ENCODE results near the gene NDOR1. TPM values are rescaled to one million over a fixed set of nuclear protein-coding genes. Genes with fewer than 3 reads are reported as not detected.

Gene NDOR1
- total RNA-seq, 8 experiments from 2014 or later: 5.1 to 25.3 (median 8.6) TPM

DNA sequence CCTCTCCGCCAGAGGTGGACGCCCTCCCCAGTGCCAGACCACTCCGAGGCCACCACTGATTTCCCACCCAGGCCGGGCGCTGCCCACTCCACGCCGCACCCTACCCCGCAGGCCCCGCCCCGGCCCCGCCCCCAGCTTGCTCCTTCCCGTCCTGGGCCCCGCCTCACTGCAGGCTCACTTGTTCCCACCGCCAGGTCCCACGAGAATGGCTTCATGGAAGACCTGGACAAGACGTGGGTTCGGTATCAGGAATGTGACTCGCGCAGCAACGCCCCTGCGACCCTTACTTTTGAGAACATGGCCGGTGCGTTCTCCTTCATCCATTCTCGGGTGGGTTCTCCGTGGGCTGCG lies 42.2 kb upstream of the NDOR1 start:
- peaks cover 19 to 36% of the 10 kb centered on the region in 2 donors for H3K4me1 ChIP-seq (replicated peaks in 1 of 2)
- H3K4me3 ChIP-seq: peak overlapping the region in 4 of 5 donors; percentile 9 to 30 (median 23)
- WGBS, 10 experiments: 10 to 58% (median 40%) methylated on average over 1 to 4 of the region's 26 CpGs; no CpG with 5 or more reads in 7 of the 10 experiments
- H3K27ac ChIP-seq: no peak overlapping the region
- in situ Hi-C loops (cut with MboI; ENCODE audit: low pct_unique_long_range_greater_than_20kb in 2 of 9, low sequenced_read_pairs in 9 of 9, unreplicated experiment in 9 of 9): no loop called here
- ATAC-seq (replicated peaks in 6 of 8): peak in 7 of 8 experiments; percentile 4 to 45 (median 38)

DNA sequence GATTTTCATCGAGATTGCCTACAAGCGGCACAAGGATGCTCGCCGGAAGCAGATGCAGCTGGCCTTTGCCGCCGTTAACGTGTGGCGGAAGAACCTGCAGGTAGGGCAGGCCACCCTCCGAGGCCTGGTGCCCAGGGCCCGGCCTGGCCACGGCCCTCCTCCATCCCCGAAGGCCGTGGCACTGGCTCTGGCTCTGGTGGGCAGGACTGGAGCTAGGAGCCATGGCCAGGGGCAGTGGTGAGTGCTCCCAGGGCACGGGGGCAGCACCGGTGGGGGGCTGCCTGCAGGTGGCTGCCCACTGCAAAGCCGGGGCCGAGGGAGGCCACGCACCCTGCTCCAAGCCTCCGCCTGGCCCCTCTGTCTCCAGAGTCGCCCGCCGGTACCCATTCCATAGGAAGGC lies 41.7 kb upstream of the NDOR1 start:
- 20 to 100% (median 100%) methylated on average over 1 of the region's 22 CpGs; no CpG with 5 or more reads in 7 of the 10 experiments for WGBS, 10 experiments
- H3K4me1 ChIP-seq (replicated peaks in 1 of 2): peaks cover 19 to 36% of the 10 kb centered on the region in 2 donors
- peak overlapping the region in 2 of 5 donors; percentile 25 to 30 for H3K4me3 ChIP-seq
- in situ Hi-C loops (cut with MboI; ENCODE audit: low pct_unique_long_range_greater_than_20kb in 2 of 9, low sequenced_read_pairs in 9 of 9, unreplicated experiment in 9 of 9): no loop called here
- no peak overlapping the region for H3K27ac ChIP-seq
- no peak for ATAC-seq (replicated peaks in 6 of 8)

DNA sequence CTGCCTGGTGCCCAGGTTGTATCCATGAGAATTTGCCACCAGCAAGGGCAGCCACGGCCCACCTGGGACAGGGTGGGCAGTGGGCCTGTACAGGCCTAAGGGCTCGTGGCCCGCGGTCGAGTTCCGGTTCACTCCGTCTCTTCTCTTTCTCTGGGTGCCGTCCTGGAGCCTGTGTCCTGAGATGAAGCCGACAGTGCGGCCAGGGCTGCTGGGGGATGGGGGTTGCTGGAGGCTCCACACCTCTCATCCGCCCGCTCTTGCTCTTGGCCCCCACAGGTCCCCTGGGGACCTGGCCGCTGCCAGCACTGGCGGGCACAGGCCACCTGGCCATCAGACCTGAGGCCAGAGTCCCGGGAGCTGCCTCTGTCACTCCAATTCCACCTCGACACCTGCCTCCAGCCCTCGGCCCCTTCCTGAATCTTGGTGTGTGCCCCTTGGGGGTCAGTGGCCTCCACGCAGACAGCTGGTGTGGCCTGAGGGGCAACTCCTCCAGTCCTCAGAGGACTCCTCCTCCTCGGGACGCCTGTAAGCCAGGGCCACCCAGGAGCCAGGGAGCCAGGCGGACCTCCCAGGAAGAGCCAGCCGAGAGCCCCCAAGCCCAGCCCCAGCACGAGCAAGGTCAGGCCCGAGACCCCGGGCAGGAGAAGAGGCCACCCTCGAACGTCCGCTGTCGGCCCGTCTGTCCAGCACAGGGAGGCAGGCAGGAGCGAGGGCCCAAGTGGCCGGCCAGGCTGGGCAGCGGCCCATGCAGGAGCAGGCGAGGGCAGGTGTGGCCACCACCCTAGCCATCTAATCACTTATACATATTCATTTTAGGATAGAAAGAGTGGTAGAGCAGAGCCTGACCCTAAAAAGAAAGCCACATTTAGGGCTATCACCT lies 40.9 kb upstream of the NDOR1 start:
- Histone ChIP-seq H3K4me3 (no peak overlapping the region), H3K4me1 (replicated peaks in 1 of 2) (peaks cover 19 to 36% of the 10 kb centered on the region in 2 donors), H3K27ac (no peak overlapping the region)
- in situ Hi-C loops (cut with MboI; ENCODE audit: low pct_unique_long_range_greater_than_20kb in 2 of 9, low sequenced_read_pairs in 9 of 9, unreplicated experiment in 9 of 9): no loop called here
- 17 to 80% (median 28%) methylated on average over 1 to 10 of the region's 34 CpGs; no CpG with 5 or more reads in 7 of the 10 experiments for WGBS, 10 experiments
- ATAC-seq (replicated peaks in 6 of 8): no peak

DNA sequence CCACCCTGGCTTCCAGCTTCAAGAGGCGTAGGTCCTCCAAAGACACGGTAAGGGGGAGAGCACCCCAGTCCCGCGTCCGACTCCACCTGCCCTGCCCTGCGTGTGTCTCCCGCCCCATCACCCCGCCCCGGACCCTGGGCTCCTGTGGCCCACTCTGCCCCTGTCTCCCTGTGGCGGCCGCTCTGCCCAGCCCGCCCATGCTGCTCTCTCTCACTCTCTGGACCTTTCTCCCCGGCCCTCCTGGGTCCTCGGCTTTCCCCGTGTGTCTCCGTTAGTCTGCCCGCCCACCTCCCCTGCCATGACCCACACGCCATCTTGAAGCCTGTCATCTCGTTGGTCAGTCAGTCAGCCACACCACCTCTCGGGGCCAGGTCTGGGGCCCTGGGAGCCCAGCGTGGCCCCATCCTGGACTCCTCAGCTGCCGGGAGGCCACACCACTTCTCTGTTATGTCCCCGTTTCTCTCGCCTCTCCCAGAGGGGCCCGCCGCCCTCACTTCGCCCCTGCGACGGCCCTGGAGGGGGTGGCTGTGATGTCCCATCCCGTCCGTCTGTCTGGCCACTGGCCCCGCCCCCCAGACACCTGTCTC lies 40.2 kb upstream of the NDOR1 start:
- H3K27ac ChIP-seq: no peak overlapping the region

DNA sequence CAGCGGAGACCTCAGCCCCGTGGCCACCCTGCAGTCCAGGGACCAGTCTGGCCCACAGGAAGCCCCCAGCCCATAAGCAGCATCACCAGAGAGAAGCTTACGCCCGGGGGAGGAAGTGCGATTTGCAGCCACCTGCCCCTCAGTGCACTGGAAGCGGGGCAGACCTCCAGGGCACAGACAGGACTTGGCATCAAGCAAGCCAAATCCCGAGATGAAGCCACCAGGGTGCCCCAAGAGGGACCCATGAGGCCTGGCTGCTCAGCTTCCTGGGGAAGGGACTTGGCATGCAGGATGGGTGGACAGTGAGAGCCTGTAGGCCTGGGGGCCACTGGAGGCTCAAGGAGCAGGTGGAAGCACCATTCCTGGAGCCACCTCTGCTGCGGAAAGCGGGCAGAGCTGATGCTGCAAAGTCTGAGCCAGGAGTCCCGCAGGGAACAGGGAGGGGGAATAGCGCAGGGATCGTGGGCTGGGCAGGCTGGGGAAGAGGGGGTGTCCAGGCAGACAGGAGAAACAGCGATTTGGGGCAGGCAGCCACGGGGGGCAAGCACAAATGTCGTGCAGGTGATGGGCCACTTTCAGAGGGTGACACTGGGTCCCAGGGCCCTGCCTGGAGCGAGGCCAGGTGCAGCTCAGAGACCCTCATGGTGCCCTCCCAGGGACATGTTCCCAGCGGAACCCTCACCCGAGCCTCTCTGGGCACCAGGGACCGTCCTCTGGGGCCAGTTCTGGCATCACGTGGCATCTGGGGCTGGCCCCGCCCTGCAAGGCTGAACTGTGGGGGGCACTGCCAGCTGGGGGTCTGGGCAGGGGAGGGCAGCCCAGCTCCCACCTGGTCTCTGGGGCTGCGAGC lies 38.9 kb upstream of the NDOR1 start:
- H3K4me1 ChIP-seq (replicated peaks in 1 of 2): peaks cover 19 to 36% of the 10 kb centered on the region in 2 donors
- peak overlapping the region in 1 of 5 donors; percentile 50 for H3K4me3 ChIP-seq
- ATAC-seq (replicated peaks in 6 of 8): no peak
- WGBS, 10 experiments: 40% methylated on average over 1 of the region's 22 CpGs; no CpG with 5 or more reads in 9 of the 10 experiments
- no peak overlapping the region for H3K27ac ChIP-seq
- in situ Hi-C loops (cut with MboI; ENCODE audit: low pct_unique_long_range_greater_than_20kb in 2 of 9, low sequenced_read_pairs in 9 of 9, unreplicated experiment in 9 of 9): no loop called here

More for the DNA sequence above, 40.2 kb upstream of the NDOR1 start:
- no peak overlapping the region for H3K4me3 ChIP-seq
- WGBS, 10 experiments: 60 to 100% (median 80%) methylated on average over 1 of the region's 32 CpGs; no CpG with 5 or more reads in 7 of the 10 experiments
- in situ Hi-C loops (cut with MboI; ENCODE audit: low pct_unique_long_range_greater_than_20kb in 2 of 9, low sequenced_read_pairs in 9 of 9, unreplicated experiment in 9 of 9): no loop called here
- H3K4me1 ChIP-seq (replicated peaks in 1 of 2): peaks cover 19 to 36% of the 10 kb centered on the region in 2 donors
- no peak for ATAC-seq (replicated peaks in 6 of 8)

DNA sequence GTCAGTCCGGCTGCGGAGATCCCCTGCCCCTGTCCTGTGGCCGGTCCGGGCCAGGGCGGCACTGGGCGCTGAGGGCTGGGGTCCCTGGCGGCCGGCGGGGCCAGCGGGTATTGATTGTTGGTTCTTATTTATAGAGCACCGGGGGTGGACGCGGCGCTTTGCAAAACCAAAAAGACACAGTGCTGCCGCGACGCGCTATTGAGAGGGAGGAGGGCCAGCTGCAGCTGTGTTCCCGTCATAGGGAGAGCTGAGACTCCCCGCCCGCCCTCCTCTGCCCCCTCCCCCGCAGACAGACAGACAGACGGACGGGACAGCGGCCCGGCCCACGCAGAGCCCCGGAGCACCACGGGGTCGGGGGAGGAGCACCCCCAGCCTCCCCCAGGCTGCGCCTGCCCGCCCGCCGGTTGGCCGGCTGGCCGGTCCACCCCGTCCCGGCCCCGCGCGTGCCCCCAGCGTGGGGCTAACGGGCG lies 38.2 kb upstream of the NDOR1 start:
- H3K4me3 ChIP-seq: peak overlapping the region; percentile 39 to 50 (median 44)
- in situ Hi-C loops (cut with MboI; ENCODE audit: low pct_unique_long_range_greater_than_20kb in 2 of 9, low sequenced_read_pairs in 9 of 9, unreplicated experiment in 9 of 9): no loop called here
- H3K4me1 ChIP-seq (replicated peaks in 1 of 2): peaks cover 19 to 29% of the 10 kb centered on the region in 2 donors
- peak overlapping the region in 1 of 2 donors; percentile 74 for H3K27ac ChIP-seq
- WGBS, 10 experiments: no CpG with 5 or more reads among the region's 44 CpGs
- peak in 1 of 8 experiments; percentile 5 for ATAC-seq (replicated peaks in 6 of 8)

DNA sequence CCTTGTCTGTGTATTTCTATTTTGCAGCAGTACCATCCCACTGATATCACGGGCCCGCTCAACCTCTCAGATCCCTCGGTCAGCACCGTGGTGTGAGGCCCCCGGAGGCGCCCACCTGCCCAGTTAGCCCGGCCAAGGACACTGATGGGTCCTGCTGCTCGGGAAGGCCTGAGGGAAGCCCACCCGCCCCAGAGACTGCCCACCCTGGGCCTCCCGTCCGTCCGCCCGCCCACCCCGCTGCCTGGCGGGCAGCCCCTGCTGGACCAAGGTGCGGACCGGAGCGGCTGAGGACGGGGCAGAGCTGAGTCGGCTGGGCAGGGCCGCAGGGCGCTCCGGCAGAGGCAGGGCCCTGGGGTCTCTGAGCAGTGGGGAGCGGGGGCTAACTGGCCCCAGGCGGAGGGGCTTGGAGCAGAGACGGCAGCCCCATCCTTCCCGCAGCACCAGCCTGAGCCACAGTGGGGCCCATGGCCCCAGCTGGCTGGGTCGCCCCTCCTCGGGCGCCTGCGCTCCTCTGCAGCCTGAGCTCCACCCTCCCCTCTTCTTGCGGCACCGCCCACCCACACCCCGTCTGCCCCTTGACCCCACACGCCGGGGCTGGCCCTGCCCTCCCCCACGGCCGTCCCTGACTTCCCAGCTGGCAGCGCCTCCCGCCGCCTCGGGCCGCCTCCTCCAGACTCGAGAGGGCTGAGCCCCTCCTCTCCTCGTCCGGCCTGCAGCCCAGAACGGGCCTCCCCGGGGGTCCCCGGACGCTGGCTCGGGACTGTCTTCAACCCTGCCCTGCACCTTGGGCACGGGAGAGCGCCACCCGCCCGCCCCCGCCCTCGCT lies 37.5 kb upstream of the NDOR1 start:
- in situ Hi-C loops (cut with MboI; ENCODE audit: low pct_unique_long_range_greater_than_20kb in 2 of 9, low sequenced_read_pairs in 9 of 9, unreplicated experiment in 9 of 9): no loop called here
- peak overlapping the region; percentile 55 to 74 for H3K27ac ChIP-seq
- peak; percentile 26 to 79 (median 66) for ATAC-seq (replicated peaks in 6 of 8)
- peak overlapping the region; percentile 39 to 50 (median 44) for H3K4me3 ChIP-seq
- WGBS, 10 experiments: no CpG with 5 or more reads among the region's 57 CpGs
- H3K4me1 ChIP-seq (replicated peaks in 1 of 2): peaks cover 17 to 22% of the 10 kb centered on the region in 2 donors

DNA sequence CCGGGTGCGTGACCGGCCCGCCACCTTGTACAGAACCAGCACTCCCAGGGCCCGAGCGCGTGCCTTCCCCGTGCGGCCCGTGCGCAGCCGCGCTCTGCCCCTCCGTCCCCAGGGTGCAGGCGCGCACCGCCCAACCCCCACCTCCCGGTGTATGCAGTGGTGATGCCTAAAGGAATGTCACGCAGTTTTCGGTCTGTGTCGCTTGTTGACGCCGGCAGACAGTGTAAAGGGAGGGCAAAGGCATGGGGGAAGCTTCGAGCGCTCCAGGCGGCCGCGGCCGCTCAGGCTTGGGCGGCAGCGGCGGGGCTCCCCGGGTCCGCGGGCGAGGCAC lies 37.0 kb upstream of the NDOR1 start:
- ATAC-seq (replicated peaks in 6 of 8): peak; percentile 4 to 63 (median 52)

DNA sequence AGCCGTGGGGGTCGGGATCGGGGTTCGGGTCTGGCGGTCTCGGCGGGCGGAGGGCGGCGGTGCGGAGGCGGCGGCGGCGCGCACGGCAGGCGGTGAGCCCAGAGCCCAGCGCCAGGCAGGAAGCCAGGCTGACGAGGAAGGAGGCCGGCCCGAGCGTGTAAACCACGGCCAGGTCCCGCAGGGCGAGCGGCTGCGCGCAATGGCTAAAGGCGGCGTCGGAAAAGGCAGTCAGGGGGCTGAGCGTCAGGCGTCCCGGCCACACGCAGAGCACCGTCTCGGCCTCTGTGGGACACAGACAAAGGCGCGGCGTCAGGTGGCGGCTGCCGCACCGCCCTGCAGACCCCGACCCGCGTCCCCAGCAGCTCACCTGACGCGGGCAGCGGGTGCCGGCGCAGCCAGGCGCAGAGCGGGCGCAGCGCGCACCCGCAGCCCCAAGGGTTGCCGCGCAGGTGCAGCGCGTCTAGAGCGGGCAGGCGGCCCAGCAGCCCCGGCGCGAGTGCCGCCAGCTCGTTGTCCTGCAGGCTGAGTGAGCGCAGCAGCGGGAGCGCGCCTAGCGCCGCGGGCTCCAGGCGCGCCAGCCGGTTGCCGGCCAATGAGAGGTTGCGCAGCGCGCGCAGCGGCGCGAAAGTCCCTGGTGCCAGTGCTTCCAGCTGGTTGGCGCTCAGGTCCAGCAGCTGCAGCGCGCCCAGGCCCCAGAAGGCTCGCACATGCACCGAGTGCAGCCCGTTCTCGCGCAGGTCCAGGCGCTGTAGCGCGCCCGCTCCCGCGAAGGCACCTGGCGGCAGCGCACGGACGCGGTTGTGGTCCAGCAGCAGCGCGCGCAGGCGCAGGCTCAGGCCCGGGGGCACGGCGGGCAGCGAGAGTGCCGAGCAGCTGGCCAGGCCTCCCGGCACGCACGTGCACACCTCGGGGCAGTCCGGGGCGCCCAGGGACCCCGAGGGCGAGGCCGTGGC lies 36.3 kb upstream of the NDOR1 start:
- in situ Hi-C loops (cut with MboI; ENCODE audit: low pct_unique_long_range_greater_than_20kb in 2 of 9, low sequenced_read_pairs in 9 of 9, unreplicated experiment in 9 of 9): no loop called here
- 0 to 2% (median 0%) methylated on average over 2 to 9 of the region's 124 CpGs; no CpG with 5 or more reads in 7 of the 10 experiments for WGBS, 10 experiments
- ATAC-seq (replicated peaks in 6 of 8): peak; percentile 10 to 67 (median 56)
- peak overlapping the region; percentile 54 to 55 for H3K27ac ChIP-seq
- peaks cover 11 to 13% of the 10 kb centered on the region in 2 donors for H3K4me1 ChIP-seq (replicated peaks in 1 of 2)
- peak overlapping the region; percentile 39 to 50 (median 44) for H3K4me3 ChIP-seq

More for the DNA sequence above, 37.0 kb upstream of the NDOR1 start:
- Histone ChIP-seq H3K4me3 (peak overlapping the region; percentile 39 to 50 (median 44)), H3K4me1 (replicated peaks in 1 of 2) (peaks cover 13 to 17% of the 10 kb centered on the region in 2 donors), H3K27ac (peak overlapping the region; percentile 54 to 55)
- in situ Hi-C loops (cut with MboI; ENCODE audit: low pct_unique_long_range_greater_than_20kb in 2 of 9, low sequenced_read_pairs in 9 of 9, unreplicated experiment in 9 of 9): no loop called here
- WGBS, 10 experiments: 0% methylated on average over 2 of the region's 36 CpGs; no CpG with 5 or more reads in 9 of the 10 experiments

DNA sequence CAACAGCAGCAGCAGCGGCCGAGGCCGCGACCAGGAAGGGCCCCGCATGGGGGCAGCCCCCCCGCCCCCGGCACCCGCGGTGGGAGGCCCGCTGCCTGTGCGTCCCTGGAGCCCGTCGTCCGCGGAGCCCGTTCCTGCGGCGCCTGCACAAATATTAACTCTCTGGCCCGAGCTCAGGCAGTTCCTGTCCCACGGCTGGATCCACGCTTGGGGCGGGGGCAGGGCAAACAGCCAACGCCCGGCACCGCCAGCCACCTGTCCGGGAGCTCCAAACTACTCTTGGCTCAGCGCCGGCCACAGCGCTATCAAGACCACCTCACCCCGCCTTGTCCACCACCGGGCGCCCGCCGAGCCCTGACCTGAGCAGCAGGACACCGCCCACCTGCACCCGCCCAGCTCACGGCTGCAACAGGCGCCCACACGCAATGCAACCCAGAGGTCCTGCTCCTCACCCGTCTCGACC lies 35.6 kb upstream of the NDOR1 start, which contains the start of gene LRRC26:
TSS of gene LRRC26 (minus strand) at position 156 of the 463 bp plus-strand sequence. CDS start at position 48, 108 bp downstream.
- Histone ChIP-seq H3K4me1 (replicated peaks in 1 of 2) (peaks cover 13 to 16% of the 10 kb centered on the region in 2 donors), H3K4me3 (peak within 1 kb of the TSS; percentile 39 to 50 (median 44)), H3K27ac (peak within 1 kb of the TSS; percentile 54 to 55)
- ATAC-seq (replicated peaks in 6 of 8): no peak
- in situ Hi-C loops (cut with MboI; ENCODE audit: low pct_unique_long_range_greater_than_20kb in 2 of 9, low sequenced_read_pairs in 9 of 9, unreplicated experiment in 9 of 9): no loop called here
- 3 to 12% (median 7%) methylated on average over 3 to 14 of the region's 41 CpGs; no CpG with 5 or more reads in 7 of the 10 experiments for WGBS, 10 experiments
